Measurements from ENCODE around the gene CSTPP1.

GRCh38 chr11:47109727-47110246, 173.2 kb downstream of the CSTPP1 start:
- TF ChIP-seq CTCF (IDR thresholded peaks at IDR 0.05) (no peak), ZFX (IDR thresholded peaks at IDR 0.05; ENCODE audit: borderline replicate concordance) (no peak)

Data from 22Rv1 (cell line).